HG03558 (cell line): Measurements from ENCODE around the gene NACAD.

Experiments used
- ATAC-seq: cut with Tn5 transposase; IDR thresholded peaks from one replicate; pipeline ENCODE4 v1.9.1; 2021; ENCODE audit warnings: moderate number of reproducible peaks; ENCODE audit not compliant: unreplicated experiment; ENCODE audit errors: extremely low read depth

The NACAD gene, protein sequence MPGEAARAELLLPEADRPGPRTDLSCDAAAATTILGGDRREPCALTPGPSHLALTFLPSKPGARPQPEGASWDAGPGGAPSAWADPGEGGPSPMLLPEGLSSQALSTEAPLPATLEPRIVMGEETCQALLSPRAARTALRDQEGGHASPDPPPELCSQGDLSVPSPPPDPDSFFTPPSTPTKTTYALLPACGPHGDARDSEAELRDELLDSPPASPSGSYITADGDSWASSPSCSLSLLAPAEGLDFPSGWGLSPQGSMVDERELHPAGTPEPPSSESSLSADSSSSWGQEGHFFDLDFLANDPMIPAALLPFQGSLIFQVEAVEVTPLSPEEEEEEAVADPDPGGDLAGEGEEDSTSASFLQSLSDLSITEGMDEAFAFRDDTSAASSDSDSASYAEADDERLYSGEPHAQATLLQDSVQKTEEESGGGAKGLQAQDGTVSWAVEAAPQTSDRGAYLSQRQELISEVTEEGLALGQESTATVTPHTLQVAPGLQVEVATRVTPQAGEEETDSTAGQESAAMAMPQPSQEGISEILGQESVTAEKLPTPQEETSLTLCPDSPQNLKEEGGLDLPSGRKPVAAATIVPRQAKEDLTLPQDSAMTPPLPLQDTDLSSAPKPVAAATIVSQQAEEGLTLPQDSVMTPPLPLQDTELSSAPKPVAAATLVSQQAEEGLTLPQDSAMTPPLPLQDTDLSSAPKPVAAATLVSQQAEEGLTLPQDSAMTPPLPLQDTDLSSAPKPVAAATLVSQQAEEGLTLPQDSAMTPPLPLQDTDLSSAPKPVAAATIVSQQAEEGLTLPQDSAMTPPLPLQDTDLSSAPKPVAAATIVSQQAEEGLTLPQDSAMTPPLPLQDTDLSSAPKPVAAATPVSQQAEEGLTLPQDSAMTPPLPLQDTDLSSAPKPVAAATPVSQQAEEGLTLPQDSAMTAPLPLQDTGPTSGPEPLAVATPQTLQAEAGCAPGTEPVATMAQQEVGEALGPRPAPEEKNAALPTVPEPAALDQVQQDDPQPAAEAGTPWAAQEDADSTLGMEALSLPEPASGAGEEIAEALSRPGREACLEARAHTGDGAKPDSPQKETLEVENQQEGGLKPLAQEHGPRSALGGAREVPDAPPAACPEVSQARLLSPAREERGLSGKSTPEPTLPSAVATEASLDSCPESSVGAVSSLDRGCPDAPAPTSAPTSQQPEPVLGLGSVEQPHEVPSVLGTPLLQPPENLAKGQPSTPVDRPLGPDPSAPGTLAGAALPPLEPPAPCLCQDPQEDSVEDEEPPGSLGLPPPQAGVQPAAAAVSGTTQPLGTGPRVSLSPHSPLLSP (N-terminal part only)

DNA sequence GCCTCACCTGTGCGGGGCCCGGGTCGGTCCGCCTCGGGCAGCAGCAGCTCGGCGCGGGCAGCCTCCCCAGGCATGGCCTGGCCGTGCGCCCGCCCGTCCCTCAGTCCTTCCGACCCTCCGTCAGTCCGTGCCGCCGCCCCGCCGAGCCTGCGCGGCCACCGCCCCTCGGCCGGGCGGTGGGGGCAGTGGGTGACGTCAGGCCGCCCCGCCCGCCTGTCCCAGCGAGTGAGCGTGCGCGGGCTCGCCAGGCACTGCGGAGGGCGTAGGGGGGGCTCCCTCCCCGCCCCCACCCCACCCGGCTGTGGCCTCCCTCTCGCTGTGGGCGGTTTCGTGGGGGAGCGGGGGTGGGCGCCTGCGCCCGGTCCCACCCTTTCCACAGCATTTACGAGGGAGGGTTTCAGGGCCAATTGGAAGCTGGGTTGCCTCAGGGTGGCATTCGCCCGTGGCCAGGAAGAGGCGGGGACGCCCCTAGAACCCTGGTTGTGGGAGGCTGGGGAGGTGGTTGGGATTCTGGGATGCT lies at the start of gene NACAD:
Gene NACAD (minus strand): TSS at position 149 of the 520 bp plus-strand sequence. CDS start 75 bp downstream, at position 74.
- no peak for ATAC-seq

DNA sequence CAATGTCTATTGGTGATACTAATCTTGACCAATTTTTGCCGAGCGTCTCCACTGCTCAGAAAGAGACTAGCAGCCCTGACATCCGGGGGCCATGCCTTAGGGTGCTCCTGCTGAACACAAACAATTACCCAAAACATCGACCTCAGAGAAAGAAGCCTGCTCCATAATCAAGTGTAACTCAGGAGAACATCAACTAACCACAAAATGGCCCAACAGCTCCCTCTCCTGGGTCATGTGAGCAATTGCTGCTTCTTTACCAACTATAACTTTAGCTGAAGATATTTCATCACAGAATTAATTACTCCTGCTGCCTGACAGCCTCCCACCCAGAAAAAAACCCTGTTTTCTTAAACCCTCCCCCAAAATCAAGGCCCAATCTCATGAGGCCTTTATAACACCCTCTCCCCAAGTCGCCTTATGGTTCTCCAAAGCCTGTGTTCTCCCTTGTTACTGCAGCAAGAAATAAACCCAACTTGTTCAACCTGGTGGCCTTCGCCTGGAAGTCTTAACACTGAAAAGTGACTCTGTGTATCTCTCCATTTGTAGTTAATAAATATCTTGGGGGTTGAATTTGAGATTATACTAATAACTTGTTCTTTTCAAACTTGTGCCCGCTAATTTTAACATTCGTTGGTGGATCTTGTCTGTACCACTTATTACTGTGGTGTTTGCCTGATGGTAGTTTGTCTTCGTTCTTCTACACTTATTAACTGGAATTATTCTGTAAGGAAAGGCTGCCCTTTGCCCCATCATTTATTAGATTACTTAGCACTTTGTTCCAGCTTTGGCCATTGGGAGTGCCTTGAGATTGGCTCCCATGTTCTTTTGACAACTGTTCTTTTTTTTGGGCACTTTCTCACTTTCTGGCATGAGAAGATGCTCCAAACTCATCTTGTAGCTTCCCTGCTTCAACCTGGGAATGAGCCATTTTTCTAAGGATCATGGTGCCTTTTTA lies 47.6 kb upstream of the NACAD start:
- ATAC-seq, result no peak

- ATAC-seq, result no peak
These were observed 45.1 kb upstream of the NACAD start for GRCh38 chr7:45133877-45134276.

GRCh38 chr7:45133352-45133751 lies 44.6 kb upstream of the NACAD start:
- no peak for ATAC-seq

DNA sequence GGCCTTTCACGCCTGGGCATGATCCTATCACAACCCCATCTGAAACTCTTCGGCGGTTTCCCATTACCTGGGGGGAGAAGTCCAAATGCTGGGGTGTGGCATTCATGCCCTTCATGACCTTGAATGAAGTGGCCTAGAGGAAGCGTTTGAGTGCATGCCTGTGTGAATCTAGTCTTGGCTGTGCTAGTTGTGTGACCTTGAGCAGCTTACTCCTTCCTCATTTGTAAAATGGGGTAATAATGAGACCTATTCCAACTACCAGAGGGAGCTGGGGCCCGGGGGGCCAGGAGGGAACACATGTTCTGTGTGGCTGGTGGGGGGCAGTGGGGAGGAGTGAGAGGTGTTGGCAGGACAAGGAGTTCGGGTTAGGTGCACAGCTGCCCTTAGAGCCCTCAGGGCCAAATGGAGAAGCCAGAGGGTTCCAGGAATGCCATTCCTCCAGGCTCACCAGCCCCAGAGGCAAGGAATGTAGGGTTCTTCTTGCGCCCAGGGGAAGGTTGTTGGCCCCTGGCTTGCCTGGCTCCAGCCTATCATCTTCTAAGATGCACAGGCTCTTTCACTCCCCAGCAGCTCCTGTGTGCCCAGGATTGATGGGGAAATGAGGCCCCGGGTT lies 44.0 kb upstream of the NACAD start:
- ATAC-seq, result no peak

GRCh38 chr7:45131891-45132290 lies 43.1 kb upstream of the NACAD start:
- no peak for ATAC-seq

DNA sequence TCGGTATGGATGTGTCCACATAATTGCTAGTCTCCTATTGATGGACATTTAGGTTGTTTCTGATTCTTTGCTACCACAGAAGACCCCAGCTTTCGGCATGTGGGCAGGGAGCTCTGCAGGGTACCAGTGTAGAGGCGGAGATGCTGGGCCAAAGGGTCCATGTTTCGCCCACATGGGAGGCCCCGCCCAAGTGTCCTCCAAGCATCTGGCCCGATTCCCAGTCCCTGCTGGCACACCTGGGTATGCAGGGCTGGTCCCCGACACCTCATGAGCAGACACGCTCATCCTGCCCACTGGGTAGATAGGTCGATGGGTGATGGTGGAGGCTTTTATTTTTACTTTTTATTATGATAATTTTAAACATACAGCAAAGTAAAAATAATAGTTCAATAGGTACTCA lies 42.1 kb upstream of the NACAD start:
- ATAC-seq, result no peak

DNA sequence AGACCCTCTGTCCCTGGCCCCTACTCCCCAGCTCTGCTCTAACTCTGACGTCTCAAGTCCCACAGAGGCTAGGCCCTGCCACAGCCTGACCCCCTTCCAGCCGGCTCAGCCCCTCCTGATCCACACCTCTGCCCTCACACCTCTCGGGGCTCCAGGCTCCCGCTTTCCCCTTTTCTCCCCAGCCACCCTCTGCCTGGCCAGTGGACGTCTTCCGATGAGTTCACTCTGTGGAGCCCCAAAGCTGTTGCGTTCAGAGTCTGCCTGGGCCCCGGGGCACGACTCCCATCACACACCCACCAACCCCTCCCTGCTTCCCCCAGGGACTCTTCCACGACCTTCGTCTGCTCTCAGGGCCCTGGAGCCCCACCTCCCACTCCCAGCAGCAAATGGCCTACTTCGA lies 41.1 kb upstream of the NACAD start:
- ATAC-seq, result no peak

GRCh38 chr7:45129181-45129800 lies 40.5 kb upstream of the NACAD start:
- ATAC-seq, result no peak

- ATAC-seq, result no peak
These were observed 38.2 kb upstream of the NACAD start for GRCh38 chr7:45126920-45127319.

DNA sequence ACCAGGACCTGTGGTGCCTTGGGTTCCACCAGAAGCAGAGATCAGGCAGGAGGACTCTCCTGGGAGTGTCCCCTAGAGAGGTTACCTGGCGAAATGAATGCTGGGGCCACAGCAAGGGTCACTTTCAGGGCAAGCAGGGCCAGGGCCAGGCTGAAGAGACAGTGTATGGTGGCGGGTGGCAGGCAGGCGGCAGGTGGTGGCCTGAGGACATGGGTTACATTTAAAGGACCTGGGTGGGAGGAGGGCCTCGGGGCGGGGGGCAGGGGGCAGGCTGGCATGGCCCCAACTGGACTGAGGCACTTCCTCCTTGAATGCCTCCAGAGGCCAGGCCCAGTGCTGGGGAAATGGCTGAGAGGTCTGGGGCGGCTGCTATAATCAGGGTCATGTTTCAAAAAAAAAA lies 37.4 kb upstream of the NACAD start:
- ATAC-seq, result no peak

- no peak for ATAC-seq
These were observed 36.6 kb upstream of the NACAD start for GRCh38 chr7:45125193-45125904.

GRCh38 chr7:45123913-45124710 lies 35.3 kb upstream of the NACAD start:
- no peak for ATAC-seq

GRCh38 chr7:45122975-45123860 lies 34.4 kb upstream of the NACAD start:
- no peak for ATAC-seq

- no peak for ATAC-seq
These were observed 30.8 kb upstream of the NACAD start for GRCh38 chr7:45119550-45119949.

- ATAC-seq, result no peak
These were observed 30.1 kb upstream of the NACAD start for GRCh38 chr7:45118889-45119331.
